ENCODE data around the gene SEC14L5.

The SEC14L5 gene

GRCh38 chr16:4931381-4931780, 26.7 kb upstream of the SEC14L5 start:
- no peak for DNase-seq (ENCODE audit: low read depth)

- no peak for DNase-seq (ENCODE audit: low read depth)
Observed at GRCh38 chr16:4933433-4933832, 24.7 kb upstream of the SEC14L5 start.

GRCh38 chr16:4933871-4934395, 24.2 kb upstream of the SEC14L5 start:
- no peak for DNase-seq (ENCODE audit: low read depth)

GRCh38 chr16:4934591-4934990, 23.5 kb upstream of the SEC14L5 start:
- no peak for DNase-seq (ENCODE audit: low read depth)

- no peak for DNase-seq (ENCODE audit: low read depth)
Observed at GRCh38 chr16:4935241-4935855, 22.8 kb upstream of the SEC14L5 start.

- no peak for DNase-seq (ENCODE audit: low read depth)
Observed at GRCh38 chr16:4936181-4936990, 21.7 kb upstream of the SEC14L5 start.

GRCh38 chr16:4936991-4937781, 20.9 kb upstream of the SEC14L5 start, which contains the start of gene PPL:
Gene PPL (minus strand): TSS chr16:4937148. CDS start chr16:4937045, 103 bp downstream.
- DNase-seq (ENCODE audit: low read depth), result no peak

- DNase-seq (ENCODE audit: low read depth), result no peak
Observed at GRCh38 chr16:4937782-4938682, 20.1 kb upstream of the SEC14L5 start.

GRCh38 chr16:4938683-4939030, 19.5 kb upstream of the SEC14L5 start:
- no peak for DNase-seq (ENCODE audit: low read depth)

- DNase-seq (ENCODE audit: low read depth), result no peak
Observed at GRCh38 chr16:4940719-4941118, 17.4 kb upstream of the SEC14L5 start.

GRCh38 chr16:4942481-4942880, 15.6 kb upstream of the SEC14L5 start:
- DNase-seq (ENCODE audit: low read depth), result no peak

GRCh38 chr16:4944333-4945281, 13.5 kb upstream of the SEC14L5 start:
- no peak for DNase-seq (ENCODE audit: low read depth)

- DNase-seq (ENCODE audit: low read depth), result no peak
Observed at GRCh38 chr16:4945560-4946502, 12.3 kb upstream of the SEC14L5 start.

- no peak for DNase-seq (ENCODE audit: low read depth)
Observed at GRCh38 chr16:4946917-4947316, 11.2 kb upstream of the SEC14L5 start.

- no peak for DNase-seq (ENCODE audit: low read depth)
Observed at GRCh38 chr16:4947722-4948503, 10.2 kb upstream of the SEC14L5 start.

GRCh38 chr16:4948903-4949766, 9.0 kb upstream of the SEC14L5 start:
- no peak for DNase-seq (ENCODE audit: low read depth)

GRCh38 chr16:4949986-4950385, 8.1 kb upstream of the SEC14L5 start:
- no peak for DNase-seq (ENCODE audit: low read depth)

Data from stimulated activated CD8-positive, alpha-beta memory T cell treated with anti-CD3 and anti-CD28 coated beads, Interleukin-15, amount 100 ng/mL, for 1 hour (primary cell).